Measurements from ENCODE around the gene RFX7. TPM values are rescaled to one million over a fixed set of nuclear protein-coding genes. Genes with fewer than 3 reads are reported as not detected.

The RFX7 gene
- polyA plus RNA-seq, 1 donor, result 13.7 TPM

DNA sequence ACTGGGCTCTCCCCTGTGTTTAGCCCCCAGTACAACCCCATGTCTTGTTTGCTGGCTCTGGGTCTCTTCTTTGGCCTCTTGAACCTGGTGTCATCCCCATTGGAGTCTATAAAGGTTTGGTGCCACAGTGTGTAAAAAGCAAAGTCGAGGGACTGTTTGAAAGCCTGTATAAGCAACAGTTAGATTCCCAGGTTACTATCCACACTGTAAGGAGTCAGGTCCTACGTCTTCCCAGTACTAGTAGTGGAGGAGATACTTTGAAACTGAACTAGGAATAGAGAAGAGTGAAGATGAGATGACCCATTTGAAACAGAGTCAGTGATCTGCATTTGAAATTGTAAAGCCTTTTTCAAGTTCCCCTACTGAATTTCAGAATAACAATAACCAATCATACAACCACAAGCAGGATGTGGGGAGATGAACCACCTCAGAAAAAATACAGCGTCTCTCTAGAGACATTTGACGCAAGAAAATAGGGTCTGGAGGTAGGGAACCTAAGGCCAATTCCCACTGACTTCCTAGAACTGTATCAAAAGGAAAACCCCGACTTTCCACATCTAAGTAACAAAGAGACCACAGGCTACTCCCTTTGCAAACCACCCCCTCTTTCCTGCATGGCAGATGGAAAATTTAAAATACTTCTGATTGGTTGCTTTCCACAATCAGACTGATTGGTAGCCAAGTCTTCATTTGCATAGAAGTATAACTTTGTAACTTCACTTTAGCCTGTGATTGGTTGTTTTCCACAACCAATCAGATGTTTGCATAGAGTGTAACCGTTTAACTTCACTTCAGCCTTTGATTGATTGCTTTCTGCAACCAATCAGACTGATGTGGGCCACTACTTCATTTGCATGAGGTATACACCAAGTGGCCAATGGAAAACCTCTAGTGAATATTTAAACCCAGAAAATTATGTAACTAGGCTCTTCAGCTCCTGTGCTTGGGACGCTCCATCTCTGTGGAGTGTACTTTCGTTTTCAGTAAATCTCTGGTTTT is 200.4 kb downstream of the RFX7 start:
- no peak for DNase-seq

DNA sequence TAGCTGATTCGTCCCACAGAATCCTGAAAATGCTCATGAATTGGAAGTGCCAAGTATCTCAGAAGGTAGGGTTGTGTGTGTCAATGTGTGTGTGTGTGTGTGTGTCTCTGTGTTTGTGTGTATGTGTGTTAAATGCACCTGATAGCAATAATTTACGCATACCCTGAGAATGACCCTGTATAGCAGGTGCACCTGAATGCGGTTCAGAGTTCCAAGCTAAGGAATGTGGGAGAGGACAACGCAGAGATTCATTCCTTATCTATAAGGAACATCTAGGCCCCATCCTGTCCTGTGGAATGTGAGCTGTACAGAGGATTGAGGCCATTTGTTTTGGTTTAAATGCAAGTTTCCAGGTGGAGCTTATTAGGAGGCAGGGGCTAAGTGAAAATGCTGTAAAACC is 201.2 kb downstream of the RFX7 start:
- DNase-seq, result no peak

DNA sequence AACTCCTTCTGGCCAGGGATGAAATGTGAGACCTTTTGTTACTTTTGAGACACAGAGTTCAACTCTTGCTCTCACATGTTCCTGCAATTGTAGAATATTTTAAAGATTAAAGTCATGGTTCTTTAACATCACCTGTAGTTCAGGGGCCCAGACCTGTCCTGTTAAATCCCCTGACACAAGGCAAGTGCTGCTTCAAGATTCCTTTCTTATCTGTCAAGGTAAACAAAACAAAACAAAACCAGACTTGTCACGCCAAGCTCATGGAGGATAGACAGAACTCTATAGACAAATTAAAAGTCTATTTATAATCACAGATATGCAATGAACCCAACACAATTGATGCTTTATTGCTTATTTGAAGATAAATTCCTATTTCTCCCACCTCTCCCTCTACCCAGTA is 201.6 kb downstream of the RFX7 start:
- DNase-seq, result no peak

DNA sequence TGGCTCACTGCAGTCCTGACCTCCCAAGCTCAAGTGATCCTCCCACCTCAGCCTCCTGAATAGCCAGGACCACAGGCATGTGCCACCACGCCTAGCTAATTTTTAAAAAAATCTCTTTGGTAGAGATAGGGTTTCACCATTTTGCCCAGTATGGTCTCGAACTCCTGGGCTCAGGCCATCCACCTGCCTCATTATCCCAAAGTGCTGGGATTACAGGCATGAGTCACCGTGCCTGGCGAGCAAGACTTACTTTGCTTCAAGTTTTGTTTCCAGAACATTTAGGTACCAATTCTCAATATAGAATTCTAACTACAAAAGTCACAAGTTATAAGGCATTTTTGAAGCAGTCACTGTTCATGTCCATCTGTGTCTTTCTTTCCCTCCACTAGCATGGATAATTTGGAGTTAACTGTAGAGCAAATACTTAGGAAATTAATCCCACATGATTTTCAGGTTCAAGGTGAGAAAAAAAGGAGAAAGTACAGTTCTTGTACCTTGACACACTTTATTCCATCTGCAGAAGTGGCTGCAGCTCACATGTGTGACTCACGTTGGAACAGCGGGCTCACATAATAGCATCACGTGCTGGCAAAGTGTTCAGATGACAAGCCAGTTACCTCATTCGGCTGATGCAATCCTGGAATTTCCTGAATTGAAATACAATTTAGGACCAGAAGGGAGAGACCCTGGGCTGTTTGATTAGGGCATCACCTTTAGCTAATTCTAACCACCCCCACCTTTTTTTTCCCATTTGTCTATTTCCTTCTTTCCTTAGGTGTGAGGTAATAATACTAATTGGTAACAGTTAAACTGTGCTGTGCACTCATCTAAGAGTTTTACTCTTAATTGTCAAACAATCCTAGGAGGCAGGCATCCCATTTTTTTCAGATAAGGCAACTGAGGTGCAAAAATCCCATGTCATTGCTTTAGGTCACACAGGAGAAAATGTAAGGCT is 203.3 kb downstream of the RFX7 start:
- peak; percentile 79 for DNase-seq

DNA sequence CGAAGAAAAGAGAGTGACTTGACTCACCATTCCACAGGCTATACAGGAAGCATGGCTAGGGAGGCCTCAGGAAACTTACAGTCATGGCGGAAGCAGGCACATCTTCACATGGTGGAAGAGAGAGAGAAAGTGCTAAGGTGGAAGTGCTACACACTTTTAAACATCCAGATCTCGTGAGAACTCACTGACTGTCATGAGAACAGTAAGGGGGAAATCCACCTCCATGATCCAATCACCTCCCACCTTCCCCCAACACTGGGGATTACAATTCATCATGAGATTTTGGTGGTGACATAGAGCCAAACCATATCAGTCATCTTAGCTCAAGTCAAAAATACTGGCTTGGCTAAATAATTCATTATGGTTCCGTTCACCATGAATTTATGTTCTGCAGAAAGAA is 205.0 kb downstream of the RFX7 start:
- no peak for DNase-seq

DNA sequence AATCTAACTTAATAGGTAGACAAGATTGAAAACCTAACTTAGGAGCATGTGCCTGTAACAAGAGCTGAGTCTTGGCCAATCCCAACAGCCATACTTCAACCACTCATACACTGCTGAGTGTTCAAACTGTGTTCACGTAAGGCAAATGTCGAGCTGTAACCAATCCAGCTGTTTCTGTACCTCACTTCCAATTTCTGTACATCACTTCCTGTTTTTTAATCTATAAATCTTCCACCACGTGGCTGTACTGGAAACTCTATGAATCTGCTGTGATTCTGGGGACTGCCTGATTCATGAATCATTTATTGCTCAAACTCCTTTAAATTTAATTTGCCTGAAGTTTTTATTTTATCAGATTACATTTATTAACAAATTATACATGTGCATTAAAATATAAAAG is 205.7 kb downstream of the RFX7 start:
- DNase-seq, result no peak

Other genes with a start within 250 kb of the RFX7 start
- 1.7 TPM for gene TEX9, start 121.5 kb upstream of the RFX7 start, polyA plus RNA-seq (ENCODE audit: insufficient read length)
- 5.1 TPM for gene MNS1, start 221.3 kb upstream of the RFX7 start, polyA plus RNA-seq (ENCODE audit: insufficient read length)